T47D (cell line): ENCODE results near the gene RGS3.
A peak's percentile ranks its signal among the peaks of the same experiment; 100 is the strongest.

Experiments used
- DNase-seq, 2 experiments: peaks; one replicate each; pipeline versions ENCODE4 v3.0.0 to v3.0.0-alpha.2; 2011 to 2012; ENCODE audit warnings: low read depth in 1 of 2, low spot score in 1 of 2
- JUND ChIP-seq: IDR thresholded peaks from 2 replicates; pipeline ENCODE4 v1.6.1; 2012; ENCODE audit warnings: low read depth
- in situ Hi-C: cut with HindIII; loops from 2 replicates; pipeline ENCODE4 v1.10.0; 2016; ENCODE audit warnings: low sequenced_read_pairs, low pct_unique_long_range_greater_than_20kb

Gene RGS3

DNA sequence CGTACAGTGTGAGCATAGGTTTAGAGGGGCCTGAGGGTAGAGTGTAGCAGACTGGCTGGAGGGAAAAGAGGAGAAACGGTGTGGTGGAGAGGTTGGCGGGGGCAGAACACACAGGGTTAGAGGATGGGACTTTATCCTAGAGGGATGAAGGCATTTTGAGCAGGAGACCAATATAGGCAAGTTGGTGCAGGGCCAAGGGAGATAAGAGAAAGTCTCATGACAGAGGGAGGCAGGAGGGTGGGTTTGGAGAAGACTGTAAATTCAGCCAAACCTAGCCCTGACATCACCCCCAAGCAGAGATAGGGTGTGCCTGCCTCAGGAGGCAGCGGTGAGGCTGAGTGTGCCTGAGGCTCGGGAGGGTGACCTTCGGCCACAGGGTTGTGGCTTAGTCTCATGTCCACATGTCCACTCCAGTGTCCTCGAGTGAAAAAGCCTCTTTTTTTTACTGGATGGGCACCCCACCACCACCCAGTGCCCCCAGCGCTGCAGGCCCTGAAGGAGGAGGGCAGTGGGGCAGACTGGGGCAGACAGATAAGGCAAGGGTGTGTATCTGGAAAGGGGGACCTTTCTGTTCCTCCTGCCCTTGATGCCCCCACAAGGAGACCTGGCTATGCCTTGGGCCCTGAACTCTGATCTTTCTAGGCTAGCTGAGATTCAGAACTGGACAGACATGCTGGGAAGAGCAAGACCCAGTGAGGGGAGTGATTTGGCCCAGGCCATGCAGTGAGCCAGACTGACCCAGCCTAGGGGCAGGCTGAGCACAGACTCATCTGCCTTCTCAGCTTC, 108.7 kb downstream of the RGS3 start:
- no peak for TF ChIP-seq JUND
- in situ Hi-C loops, result no loop called here
- no peak for DNase-seq

DNA sequence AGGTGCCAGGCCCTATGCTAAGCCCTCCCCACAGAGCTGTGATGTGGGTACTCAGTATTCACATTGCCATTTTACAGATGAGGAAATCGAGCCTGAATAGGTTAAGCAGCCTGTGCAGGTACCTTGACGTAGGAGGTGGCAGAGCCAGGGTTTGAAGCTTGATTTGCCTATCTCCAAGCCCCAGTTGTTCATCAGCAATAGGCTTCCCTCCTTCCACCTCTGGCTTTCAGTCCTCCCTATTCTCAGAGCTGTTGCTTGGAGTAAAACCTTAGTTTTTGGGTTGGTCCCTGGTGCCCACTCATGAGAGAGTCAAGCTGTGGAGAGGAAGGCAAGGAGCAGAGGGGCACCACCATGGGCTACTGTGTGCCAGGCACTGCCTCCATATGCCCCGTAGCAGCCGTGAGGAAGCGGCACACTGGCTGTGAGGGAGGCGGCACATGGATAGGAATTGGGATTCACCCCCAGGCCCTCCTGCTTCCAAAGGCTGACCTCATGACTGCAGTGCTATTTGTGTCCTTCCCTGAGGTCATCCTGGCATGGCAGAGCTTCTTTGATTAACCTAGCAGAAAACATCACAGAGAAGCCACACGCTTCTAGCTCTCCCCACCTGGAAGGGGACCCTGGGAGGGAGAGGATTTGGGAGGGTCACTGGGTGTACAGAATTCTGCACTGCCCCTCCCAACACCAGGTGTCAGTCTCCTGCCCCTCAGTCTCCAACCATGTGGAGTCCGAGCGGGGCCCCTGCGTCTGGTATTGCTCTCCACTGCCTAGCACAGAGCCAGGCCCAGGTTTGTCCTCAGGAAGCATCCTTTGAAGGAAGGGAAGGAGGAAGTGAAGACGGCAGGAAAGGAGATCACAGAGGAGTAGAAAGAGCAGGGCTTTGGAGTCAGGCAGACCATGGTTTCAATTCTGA, 109.8 kb downstream of the RGS3 start:
- TF ChIP-seq JUND, result no peak
- in situ Hi-C loops, result no loop called here
- no peak for DNase-seq

DNA sequence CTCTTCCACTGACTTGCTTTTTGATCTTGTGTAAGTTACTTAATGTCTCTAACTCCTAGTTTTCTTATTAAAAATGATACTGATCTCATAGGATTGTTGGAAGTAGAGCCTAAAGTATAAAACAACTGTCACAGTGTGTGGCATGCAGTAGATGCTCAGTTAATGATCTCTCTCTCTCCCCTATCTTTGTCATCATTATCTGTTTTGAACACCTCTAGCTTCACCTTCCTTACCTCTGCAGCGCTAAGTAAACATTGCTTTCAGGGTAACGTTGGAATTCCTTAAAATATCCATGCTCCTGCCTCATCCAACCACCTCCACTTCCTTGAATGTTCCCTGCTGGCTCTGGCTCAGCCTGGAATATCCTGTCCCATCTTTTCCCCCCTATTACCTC, 110.4 kb downstream of the RGS3 start:
- no peak for TF ChIP-seq JUND
- no peak for DNase-seq
- in situ Hi-C loops, result no loop called here

DNA sequence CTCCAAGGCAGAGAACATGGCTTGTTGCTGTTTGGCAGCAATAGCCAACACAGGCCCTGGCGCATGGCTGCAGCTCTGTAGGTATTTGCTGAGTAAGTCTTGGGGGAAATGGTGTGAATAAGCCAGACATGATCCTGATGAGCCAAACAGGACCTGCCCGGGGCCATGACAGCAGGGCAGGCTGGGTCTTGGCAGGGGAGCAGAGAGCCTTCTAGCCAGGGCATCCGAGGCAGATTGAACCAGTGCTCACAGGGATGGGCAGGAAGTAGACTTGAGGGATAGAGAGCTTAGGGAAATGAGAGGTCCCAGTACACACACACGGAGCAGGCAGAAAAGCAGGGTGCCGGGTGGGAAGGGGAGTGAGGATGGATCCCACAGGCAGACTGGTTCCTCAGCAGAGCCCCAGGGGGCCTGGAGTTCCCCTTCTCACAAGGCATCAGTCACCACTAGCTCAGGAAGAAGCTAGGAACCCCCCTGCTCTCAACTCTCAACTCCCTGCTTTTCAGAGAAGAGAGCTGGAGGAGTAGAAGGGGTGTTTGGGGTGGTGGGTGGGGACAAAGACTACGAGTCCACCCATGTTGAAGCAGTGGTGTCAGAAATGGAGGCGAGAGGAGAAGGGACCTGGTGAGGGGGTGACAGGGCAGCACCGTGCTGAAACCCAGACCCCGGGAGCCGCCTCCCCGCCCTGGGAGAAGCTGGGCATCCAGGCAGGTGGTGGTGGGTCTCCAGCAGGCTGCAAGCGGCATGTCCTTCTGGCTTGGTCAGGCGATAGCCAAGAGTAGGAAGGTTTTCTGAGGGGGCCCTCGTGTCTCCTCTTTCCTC, 111.1 kb downstream of the RGS3 start:
- DNase-seq, result peak; percentile 46 to 57
- TF ChIP-seq JUND, result no peak
- in situ Hi-C loops, result no loop called here

DNA sequence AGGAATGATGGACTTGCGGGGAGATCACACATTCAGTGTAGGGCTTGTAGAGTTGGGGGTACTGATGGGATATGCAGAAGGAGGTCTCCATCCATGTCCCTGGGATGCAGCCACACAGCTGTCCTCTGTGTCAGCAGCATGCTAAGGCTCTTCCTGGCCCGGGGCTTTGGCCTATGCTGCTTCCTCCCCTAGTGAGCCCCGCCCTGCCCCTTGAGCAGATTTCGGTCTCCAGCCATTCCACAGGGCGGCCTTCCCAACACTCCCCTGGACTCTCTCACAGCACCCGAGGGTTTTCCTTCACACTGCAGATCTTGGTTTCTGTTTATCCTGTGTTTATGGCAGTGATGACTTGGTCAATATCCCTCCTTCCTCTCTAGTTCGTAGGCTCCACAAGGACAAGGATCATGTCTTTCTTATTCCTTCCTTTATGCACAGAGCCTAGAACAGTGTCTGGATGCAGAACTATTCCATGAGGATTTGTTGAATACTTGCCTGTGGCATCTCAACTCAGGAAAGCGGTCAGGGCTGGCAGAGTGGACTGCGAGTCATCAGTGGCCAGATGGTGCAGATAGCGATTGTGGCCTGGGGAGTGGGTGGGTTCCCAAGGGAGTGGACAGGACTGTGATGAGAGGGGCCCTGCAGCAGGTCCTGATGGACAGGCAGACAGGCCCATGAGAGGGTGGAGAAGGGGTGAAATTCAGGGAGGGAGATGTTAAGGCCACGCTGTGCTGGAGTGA, 114.2 kb downstream of the RGS3 start:
- DNase-seq, result no peak
- no peak for TF ChIP-seq JUND
- in situ Hi-C loops, result no loop called here

DNA sequence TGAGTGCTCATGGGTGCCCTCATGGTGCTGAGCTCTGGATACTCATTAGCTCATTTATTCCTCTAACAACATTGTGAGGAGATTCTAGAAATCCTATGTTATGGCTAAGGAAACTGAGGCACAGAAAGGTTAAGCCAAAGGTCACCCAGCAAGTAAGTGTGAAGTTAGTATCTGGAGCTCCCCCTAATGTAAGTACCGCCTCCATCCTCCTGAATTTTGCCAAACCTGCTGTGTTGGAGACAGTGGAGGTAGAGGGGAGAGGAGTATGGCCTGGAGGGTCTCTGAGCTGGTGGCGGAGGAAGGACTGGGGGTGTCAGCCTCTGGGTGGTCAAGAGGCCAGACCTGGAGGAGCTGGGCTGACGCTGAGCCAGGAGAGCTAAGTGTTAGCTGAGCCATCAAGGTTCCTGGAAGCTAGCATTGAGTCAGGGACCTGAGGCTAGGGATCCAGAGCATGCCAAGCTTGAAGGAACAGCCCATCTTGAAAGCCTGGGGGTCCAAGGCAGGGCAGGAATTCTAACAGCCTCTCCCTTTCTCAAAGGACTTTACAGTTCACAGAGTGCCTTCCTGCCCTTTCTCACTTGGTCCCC, 114.8 kb downstream of the RGS3 start:
- TF ChIP-seq JUND, result no peak
- no peak for DNase-seq
- in situ Hi-C loops, result no loop called here

DNA sequence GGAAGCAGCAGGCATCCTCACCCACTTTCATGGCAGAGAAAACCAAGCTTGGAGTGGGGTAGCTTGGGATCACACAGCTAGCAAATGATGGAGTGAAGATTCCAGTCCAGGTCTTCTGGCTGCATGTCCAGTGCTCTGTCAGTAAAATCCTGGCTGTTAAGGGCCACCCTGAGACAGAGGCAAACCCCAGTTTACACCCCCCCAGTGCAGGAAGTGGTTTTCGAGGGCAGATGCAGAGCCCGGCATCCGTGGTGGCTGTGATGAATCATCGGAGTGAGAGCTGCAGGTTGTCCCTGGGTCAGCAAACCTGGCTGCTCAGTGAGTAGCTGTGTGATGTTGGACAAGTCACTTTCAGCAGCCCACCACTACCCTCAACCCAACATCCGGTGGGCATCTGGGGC, 115.4 kb downstream of the RGS3 start:
- in situ Hi-C loops, result no loop called here
- TF ChIP-seq JUND, result no peak
- DNase-seq, result peak in 1 of 2 experiments; percentile 52

DNA sequence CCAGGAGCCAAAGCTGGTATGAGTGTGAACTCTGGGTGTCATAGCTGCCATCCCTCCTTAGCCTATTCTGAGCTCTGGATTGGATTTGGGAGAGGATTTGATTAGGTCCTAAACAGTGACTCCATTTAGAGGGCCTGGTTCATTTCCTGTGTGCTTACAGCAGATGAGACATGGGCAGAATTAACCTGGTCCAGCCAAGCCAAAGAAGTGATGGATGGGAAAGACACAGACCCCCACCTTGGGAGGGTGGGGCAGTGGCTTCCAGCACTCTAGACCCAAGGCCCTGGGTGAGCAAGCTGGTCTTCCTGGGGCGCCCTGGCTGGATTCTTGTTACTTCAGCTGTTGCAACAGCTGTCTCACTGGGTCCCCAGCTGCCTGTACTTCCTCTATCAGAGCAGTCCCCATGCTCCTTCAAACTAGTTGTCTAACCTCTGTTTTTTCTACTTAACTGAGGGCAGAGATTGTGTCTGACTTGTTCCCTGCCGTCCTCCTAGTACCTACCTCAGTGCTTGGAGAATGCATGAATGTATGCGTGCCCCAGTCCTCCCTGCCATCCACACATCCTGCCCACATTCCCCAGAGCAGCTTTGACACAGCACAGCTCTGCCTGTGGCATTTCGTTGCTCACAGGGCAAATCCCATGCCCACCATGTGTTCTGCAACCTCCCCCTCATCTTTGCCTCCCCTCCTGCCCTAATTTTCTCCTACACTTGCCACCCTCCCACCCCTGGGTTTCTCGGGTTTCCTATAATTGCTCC, 115.9 kb downstream of the RGS3 start:
- no peak for TF ChIP-seq JUND
- DNase-seq, result no peak
- in situ Hi-C loops, result no loop called here

DNA sequence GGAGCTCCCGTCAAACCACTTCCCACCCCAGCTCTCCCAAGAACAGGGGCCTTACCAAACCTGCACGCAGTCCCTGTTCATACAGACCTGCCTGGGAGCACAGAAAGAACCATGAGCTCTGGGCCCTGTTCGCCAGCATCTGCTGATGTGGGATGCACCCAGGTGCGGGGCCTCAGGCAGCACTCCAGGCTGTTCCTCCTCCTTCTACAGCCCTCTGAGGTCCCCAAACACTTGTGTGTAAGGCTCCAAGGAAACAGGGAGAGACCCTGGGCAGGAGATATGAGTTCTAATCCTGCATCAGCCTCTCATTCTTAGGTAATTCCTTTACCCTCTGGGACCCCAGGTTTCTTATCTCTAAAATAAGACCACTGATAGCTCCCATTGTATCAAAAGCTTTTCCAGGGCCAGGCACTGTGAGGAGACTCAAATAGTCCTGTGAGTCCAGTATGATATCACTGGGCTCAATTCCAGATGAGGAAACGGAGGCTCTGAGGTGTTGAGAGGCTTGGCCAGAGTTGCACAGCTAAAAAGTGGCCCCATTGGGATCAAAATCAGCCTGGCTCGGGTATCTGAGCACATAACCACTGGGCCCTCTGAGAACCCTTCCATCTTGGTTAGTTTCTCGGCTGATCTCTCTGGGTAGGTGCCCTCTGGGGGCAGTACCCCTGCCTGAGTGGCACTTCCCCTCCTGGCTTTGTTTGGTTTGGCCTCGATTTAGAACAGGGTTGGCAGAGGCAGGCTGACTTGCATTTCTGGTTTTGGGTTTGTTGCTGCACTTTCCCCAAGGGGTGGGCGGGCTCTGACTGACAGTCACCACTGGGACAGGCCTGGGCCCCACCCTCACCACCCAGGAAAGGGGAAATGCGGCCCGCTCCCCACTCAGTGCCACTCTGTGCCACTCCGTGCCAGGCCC, 116.8 kb downstream of the RGS3 start:
- no peak for TF ChIP-seq JUND
- in situ Hi-C loops, result no loop called here
- peak; percentile 97 for DNase-seq

DNA sequence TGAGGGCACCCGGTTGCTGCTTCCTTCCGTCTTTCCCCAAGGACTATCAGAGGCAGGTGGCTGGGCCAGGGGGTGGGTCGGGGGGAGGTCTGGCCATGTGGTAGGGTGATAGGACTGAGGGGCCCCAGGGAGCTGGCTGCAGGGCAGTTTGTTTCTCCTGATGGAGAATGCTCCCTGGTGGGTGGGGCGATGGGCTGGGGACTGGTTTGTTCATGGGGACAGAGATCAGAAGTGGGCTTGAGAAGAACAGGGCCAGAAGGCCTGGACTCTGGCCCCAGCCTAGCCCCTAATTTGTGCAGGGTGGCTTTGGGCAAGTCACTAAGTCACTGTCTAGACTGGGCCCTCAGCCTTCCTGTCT, 117.4 kb downstream of the RGS3 start:
- no peak for TF ChIP-seq JUND
- in situ Hi-C loops, result no loop called here
- DNase-seq, result no peak
